ENCODE results near the gene SAMD4A.

Gene SAMD4A

GRCh38 chr14:54709867-54710266 is 142.9 kb downstream of the SAMD4A start:
- DNase-seq: no peak

- DNase-seq: no peak
Observed at GRCh38 chr14:54711312-54711711, 144.4 kb downstream of the SAMD4A start.

- DNase-seq: no peak
Observed at GRCh38 chr14:54711812-54712464, 145.0 kb downstream of the SAMD4A start.

- DNase-seq: no peak
Observed at GRCh38 chr14:54712465-54713200, 145.7 kb downstream of the SAMD4A start.

GRCh38 chr14:54713379-54713778 is 146.5 kb downstream of the SAMD4A start:
- no peak for DNase-seq

GRCh38 chr14:54715239-54715638 is 148.3 kb downstream of the SAMD4A start:
- no peak for DNase-seq

GRCh38 chr14:54715811-54716210 is 148.9 kb downstream of the SAMD4A start:
- DNase-seq: no peak

- DNase-seq: no peak
Observed at GRCh38 chr14:54716862-54717261, 149.9 kb downstream of the SAMD4A start.

- no peak for DNase-seq
Observed at GRCh38 chr14:54718046-54718445, 151.1 kb downstream of the SAMD4A start.

- no peak for DNase-seq
Observed at GRCh38 chr14:54719406-54719805, 152.5 kb downstream of the SAMD4A start.

GRCh38 chr14:54722791-54723432 is 156.0 kb downstream of the SAMD4A start:
- DNase-seq: no peak

GRCh38 chr14:54724123-54724522 is 157.2 kb downstream of the SAMD4A start:
- no peak for DNase-seq

GRCh38 chr14:54724676-54725325 is 157.9 kb downstream of the SAMD4A start:
- no peak for DNase-seq

GRCh38 chr14:54725998-54726397 is 159.1 kb downstream of the SAMD4A start:
- no peak for DNase-seq

- DNase-seq: no peak
Observed at GRCh38 chr14:54727929-54728328, 161.0 kb downstream of the SAMD4A start.

- no peak for DNase-seq
Observed at GRCh38 chr14:54728700-54729527, 162.0 kb downstream of the SAMD4A start.

- DNase-seq: no peak
Observed at GRCh38 chr14:54730156-54730961, 163.4 kb downstream of the SAMD4A start.

GRCh38 chr14:54734966-54735365 is 168.0 kb downstream of the SAMD4A start:
- no peak for DNase-seq

GRCh38 chr14:54735424-54735823 is 168.5 kb downstream of the SAMD4A start:
- no peak for DNase-seq

GRCh38 chr14:54737132-54737711 is 170.3 kb downstream of the SAMD4A start:
- no peak for DNase-seq

- DNase-seq: no peak
Observed at GRCh38 chr14:54738009-54738408, 171.1 kb downstream of the SAMD4A start.

Data from activated effector memory CD4-positive, alpha-beta T cell treated with Interleukin-2 at 50 U/mL for 16 hours (primary cell).